DOHH2 (cell line): ENCODE measurements around the gene DCLK1.

Source experiments
- EZH2phosphoT487 ChIP-seq: fragments of 200-600 bp; sonication (generic); IDR thresholded peaks from 2 replicates; pipeline ENCODE4 v1.6.1; 2017; ENCODE audit warnings: borderline replicate concordance, mild to moderate bottlenecking, antibody characterized with exemption, low read length, moderate library complexity, mixed read lengths
- TF ChIP-seq, protein P1 (sequence below): fragments of 200-600 bp; sonication (generic); IDR thresholded peaks from one replicate; pipeline ENCODE4 v1.5.1; 2014; ENCODE audit warnings: antibody characterized with exemption, mild to moderate bottlenecking, low read depth, low read length; ENCODE audit not compliant: poor library complexity, severe bottlenecking

DNA sequence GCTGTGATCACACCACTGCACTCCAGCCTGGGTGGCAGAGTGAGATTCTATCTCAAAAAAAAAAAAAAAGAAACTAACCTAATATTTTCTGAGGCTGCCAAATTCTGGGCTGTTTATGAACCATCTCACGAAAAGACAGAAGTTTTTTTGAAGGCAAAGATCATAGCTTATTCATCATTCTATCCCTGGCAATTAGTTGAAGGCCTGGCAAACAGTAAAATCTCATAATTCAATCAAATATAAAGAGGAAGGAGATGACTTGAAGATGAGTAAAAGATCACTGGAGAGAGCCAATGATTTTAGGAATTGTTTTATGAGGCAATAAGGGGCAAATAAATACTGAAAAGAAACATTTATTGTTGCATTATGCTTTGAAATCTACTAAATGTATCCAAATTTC lies 216.5 kb downstream of the DCLK1 start:
- TF ChIP-seq, protein P1, sequence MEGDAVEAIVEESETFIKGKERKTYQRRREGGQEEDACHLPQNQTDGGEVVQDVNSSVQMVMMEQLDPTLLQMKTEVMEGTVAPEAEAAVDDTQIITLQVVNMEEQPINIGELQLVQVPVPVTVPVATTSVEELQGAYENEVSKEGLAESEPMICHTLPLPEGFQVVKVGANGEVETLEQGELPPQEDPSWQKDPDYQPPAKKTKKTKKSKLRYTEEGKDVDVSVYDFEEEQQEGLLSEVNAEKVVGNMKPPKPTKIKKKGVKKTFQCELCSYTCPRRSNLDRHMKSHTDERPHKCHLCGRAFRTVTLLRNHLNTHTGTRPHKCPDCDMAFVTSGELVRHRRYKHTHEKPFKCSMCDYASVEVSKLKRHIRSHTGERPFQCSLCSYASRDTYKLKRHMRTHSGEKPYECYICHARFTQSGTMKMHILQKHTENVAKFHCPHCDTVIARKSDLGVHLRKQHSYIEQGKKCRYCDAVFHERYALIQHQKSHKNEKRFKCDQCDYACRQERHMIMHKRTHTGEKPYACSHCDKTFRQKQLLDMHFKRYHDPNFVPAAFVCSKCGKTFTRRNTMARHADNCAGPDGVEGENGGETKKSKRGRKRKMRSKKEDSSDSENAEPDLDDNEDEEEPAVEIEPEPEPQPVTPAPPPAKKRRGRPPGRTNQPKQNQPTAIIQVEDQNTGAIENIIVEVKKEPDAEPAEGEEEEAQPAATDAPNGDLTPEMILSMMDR: no peak
- TF ChIP-seq EZH2phosphoT487: no peak
